Measurements from ENCODE around the gene AP3S2.
A peak's percentile ranks its signal among the peaks of the same experiment; 100 is the strongest.
"Not testable (repeated sequence)": the region's sequence is repeated elsewhere in the genome, so short reads cannot be mapped to it uniquely, and the experiment has no call there.

AP3S2 gene

DNA sequence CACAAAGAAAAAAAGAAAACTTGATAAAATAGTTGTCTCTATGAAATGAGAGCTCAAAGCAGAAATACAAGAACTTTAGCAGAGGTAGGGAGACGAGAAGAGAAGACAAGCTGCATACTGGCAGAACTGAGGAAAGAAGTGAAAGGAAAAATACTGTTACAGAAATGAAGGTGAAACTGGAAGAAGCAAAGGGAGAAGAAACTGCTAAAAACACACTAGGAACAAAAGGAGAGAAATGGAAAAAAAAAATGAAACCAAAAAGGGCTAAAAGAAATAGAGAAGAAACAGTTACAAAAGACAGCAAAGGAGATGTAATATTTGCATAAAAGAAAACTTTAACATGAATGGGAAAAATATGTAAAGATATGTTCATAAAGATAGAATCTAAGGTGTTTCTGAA, 51.8 kb downstream of the AP3S2 start:
- DNase-seq, result no peak
- in situ Hi-C loops (cut with HindIII; ENCODE audit: low pct_ligation_motif_present, low pct_unique_long_range_greater_than_20kb, low sequenced_read_pairs), result no loop called here

DNA sequence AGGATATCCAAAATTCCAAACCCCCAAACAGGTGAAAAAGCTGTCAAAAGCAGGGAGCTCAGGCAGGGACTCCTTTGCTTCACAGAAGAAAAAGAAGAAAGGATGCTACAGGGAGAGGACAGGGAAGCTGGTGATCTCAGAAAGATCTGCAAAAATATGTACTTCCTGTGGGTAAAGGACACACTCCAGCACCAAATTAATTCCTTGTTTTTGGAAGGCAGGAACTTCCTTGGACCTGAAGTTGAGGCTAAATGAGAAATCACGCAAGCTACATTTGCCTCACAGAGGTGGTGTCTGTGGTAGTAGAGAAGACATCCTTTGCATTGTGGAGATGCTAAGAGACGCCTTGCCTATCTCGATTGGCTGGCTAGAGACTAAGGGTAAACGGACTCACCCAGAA, 52.5 kb downstream of the AP3S2 start:
- no peak for DNase-seq

DNA sequence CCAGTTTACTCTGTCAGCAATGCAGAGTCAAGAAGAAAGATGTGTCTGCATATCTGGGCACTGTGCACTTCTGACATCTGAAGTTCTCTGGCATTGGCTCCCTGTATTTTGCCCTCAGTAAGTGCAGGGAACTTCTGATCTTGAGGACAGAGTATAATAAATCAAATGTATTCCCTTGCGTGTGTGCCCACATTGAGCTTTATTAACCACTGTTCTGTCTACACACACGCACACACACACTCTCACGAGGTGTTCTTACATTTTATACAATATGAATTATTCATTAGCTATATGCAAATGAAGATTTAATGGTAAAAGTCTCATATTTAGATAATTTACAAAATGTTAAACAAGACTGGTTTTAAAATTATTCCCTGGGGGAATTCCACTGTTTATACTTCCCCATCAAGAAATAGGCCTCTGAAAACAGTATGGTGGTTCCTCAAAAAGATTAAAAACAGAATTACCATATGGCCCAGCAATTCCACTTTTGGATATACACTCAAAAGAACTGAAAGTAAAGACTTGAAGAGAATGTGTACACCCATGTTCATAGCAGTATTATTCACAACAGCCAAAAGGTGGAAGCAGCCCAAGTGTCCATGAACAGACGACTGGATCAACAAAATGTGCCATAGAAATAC, 54.5 kb downstream of the AP3S2 start:
- no peak for DNase-seq
- in situ Hi-C loops (cut with HindIII; ENCODE audit: low pct_ligation_motif_present, low pct_unique_long_range_greater_than_20kb, low sequenced_read_pairs), result no loop called here

More for the DNA sequence above, 52.5 kb downstream of the AP3S2 start:
- in situ Hi-C loops (cut with HindIII; ENCODE audit: low pct_ligation_motif_present, low pct_unique_long_range_greater_than_20kb, low sequenced_read_pairs), result no loop called here

DNA sequence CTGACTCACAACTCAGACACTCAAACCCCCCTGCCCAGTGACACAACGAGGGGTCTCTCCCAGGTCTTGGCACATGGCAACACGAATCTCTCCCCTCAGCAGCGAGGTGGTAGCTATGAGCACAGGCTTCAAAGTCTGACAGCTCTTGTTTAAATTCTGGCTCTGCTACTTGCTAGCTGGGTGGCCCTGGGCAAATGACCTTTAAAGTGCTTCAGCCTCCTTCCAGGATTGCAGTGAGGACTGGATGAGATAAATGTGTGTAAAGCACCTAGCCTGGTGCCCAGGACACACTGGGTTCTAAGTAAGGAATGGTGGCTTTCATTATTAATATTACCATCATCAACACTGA, 56.0 kb downstream of the AP3S2 start:
- in situ Hi-C loops (cut with HindIII; ENCODE audit: low pct_ligation_motif_present, low pct_unique_long_range_greater_than_20kb, low sequenced_read_pairs), result no loop called here
- no peak for DNase-seq

DNA sequence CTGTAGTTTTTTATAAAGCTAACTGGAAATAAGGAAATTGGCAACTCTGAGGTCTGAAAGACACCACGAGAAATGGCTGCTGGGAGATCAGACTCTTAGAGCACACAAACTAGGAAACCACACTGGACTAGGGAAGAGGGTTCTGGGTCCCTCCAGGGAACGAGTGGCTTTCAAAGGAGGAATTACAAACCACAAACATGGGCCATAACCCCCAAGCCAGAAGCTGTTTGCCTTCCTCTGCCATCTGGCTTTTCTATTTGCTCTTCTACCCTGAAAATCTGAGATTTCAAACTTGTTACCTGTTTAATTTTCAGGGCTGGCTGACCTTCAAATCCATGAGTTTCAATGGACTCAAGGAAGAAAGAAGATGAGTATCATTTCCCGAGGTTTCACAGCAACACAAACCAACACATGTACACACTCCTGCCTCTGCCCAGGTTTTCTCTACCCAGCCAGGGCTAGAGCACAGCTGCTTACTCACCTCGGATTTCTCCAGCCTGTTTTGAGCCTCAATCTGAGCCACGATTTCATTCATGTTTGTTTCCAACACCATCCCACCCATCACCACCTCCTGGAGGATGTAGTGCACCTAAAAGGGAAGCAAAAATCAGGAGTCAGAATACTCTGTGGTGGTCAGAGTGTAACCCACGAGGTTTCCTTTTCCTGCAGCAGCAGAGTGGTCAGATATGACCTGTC, 56.5 kb downstream of the AP3S2 start:
- in situ Hi-C loops (cut with HindIII; ENCODE audit: low pct_ligation_motif_present, low pct_unique_long_range_greater_than_20kb, low sequenced_read_pairs), result no loop called here
- no peak for DNase-seq

DNA sequence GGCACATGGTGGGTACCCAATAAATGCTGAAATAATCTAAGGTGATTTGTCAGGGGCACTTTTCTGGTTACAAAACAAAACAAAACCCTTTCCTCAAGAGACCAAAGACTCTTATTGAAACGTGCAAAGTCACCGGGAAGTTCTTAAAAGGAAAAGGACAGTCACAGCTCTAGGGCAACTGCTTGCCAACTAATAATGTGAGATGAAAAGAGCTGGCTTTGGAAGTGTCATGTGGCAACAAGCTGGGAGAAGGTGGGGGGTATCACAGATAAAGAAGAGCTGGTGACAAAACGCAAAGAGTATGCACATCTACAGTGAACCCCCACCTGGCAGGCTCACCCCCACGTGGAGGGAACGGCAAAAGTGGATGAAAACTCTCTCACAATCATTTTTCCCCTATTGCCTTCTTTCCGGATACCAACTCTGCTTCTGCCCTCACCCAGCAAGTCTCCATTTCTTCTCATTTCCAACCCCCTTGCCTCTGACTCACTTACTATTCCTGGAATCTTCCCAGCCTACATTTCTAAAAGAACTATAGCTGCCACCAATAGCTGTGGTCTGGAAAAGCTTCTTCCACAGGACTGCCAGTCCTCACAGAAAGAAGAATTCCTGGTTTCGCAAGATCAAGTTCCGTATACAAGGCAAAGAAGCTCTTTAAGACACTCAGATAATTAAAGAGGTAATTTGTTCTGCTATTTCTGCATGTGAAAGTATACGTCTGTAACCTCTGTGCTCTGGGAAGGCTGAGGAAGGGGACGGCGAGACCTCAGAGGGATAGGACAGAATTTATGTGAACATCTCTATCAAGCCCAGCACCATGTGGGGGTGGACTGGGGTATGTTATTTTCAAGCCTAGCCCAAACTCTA, 57.3 kb downstream of the AP3S2 start:
- in situ Hi-C loops (cut with HindIII; ENCODE audit: low pct_ligation_motif_present, low pct_unique_long_range_greater_than_20kb, low sequenced_read_pairs), result no loop called here
- DNase-seq, result peak; percentile 63

DNA sequence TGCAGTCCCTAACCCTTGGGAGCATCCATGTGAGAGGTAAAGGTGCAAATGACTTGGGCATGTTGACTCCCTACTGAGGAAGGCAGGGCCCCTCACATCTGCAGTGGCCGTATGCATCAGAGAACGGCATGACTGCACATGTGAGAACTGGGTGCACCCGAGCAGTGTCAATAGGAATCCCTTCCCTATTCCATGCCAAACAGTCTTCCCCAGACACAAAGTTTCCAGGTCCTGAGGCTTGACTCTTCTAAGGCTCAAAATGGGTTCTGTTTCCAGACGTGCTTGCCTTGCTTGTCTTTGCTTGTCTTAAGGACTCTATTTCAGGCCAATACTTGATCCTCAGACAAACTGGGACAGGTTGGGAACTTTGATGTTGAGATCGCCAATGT, 58.6 kb downstream of the AP3S2 start:
- in situ Hi-C loops (cut with HindIII; ENCODE audit: low pct_ligation_motif_present, low pct_unique_long_range_greater_than_20kb, low sequenced_read_pairs), result no loop called here
- no peak for DNase-seq

DNA sequence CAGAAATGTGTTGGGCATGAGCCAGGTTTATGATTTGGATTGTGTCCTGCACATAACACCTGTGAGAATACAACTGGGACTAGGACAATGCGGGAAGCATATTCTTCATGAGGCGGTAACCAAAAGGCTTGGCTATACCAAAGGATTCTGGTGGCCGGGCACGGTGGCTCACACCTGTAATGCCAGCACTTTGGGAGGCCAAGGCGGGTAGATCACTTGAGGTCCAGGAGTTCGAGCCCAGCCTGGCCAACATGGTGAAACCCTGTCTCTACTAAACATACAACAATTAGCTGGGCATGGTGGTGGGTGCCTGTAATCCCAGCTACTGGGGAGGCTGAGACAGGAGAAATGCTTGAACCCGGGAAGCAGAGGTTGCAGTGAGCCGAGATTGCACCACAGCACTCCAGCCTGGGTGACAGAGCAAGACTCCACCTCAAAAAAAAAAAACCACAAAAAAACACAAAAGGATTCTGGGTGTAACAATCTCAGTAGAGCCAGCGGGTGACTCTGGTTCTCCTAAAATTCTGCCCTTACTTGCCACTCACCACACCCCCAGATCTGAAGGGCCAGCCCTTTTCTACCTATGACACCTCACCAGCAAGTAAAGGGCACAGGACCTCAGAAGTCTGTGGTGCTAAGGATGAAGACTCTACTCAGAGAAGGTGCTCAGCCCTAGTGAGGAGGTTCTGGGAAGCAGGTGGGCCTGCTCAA, 59.2 kb downstream of the AP3S2 start:
- DNase-seq; in situ Hi-C loops (cut with HindIII; ENCODE audit: low pct_ligation_motif_present, low pct_unique_long_range_greater_than_20kb, low sequenced_read_pairs): not testable (repeated sequence)

DNA sequence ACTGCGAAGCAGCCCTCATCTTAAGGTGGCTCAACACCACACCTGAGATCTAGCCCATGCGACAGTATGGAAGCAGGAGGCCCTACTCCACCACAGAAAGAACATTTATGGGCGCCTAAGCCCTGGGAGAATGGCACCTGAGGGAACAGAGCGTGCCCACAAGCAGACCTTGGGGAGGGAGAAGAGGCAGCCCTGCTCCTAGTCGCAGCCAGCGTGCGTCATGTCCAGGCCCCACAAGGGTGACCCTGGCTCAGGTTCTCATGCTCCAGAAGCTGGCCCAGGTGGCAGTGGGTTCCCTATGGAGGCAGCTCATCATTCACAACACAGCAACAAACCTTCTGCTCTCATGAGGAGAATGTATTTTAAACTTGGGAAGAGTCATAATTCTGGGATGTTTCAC, 59.8 kb downstream of the AP3S2 start:
- in situ Hi-C loops (cut with HindIII; ENCODE audit: low pct_ligation_motif_present, low pct_unique_long_range_greater_than_20kb, low sequenced_read_pairs), result no loop called here
- no peak for DNase-seq

DNA sequence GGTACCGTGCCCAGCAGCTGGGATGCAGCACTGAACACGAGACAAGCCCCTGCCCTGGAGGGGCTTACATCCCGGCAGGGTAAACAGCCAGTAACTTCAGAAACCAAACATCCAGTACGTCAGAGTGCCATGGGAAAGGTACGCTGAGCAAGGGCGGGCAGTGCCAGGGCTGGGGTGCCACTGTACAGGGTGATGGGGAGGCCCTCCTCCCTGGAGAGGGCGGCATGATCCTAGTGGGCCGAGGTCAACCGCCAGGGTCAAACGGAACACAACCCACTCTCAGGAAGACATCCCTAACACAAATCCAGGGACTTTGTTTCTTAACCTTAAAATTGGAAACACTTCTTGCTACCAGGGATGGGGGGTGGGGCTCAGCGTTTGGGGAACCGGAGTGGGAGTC, 63.2 kb downstream of the AP3S2 start:
- in situ Hi-C loops (cut with HindIII; ENCODE audit: low pct_ligation_motif_present, low pct_unique_long_range_greater_than_20kb, low sequenced_read_pairs), result no loop called here
- DNase-seq, result no peak

DNA sequence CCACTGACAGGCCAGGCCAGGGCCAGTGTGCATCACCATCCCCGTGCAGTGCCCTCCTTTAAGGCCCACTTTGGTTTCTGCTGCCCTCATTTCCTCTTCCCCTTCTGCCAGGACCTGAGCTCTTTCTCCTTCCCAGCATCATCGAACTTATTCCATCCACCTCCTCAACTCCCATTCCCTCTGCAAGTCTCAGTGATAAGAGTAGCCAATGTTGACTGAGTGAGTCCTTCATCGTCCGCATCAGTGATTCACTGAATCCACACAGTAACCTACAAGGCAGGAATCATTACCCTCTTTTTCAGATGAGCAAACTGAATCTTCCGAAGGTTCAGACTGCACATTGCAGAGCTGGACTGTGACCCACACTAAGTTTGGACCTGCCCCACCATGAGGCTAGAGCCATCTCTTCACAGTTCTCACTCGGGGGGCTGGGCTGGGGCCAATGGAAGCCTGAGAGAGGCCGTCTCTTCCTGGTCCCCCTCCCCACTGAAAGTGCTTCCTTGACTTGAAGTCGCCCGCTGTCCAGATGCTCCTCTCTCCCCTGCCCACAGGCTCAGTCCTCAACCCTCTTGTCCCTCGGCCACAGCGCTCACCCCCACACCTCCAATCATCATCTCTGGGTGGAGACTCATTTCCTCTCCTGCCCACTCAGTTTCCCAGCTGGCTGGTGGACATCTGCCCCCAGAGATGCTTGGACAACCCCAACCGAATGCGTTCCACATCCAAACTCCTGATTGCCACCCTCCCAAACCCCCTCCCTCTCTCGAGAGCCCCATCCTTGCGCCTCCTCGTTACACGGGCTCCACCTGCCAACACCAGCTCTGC, 64.0 kb downstream of the AP3S2 start:
- DNase-seq, result no peak
- in situ Hi-C loops (cut with HindIII; ENCODE audit: low pct_ligation_motif_present, low pct_unique_long_range_greater_than_20kb, low sequenced_read_pairs), result no loop called here

DNA sequence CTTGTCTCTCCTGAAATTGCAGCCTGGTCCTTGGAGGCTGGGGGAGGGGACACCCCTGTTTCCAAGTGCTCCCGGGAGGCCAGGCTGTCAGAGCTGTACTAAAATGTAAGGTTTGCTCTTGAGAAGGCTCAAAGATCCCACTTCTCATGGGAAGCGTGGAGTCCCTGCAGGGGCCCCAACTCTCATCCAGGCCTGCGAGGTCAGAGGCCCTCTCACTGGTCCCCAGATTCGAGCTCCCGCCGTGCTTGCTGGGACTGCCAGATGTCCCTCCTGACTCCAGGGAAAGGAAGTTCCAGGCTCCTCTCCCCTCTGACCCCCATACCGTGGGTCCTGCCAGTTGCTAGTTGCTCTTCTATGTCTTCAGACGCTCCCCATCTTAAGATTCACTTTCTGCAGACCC, 64.6 kb downstream of the AP3S2 start:
- in situ Hi-C loops (cut with HindIII; ENCODE audit: low pct_ligation_motif_present, low pct_unique_long_range_greater_than_20kb, low sequenced_read_pairs), result no loop called here

DNA sequence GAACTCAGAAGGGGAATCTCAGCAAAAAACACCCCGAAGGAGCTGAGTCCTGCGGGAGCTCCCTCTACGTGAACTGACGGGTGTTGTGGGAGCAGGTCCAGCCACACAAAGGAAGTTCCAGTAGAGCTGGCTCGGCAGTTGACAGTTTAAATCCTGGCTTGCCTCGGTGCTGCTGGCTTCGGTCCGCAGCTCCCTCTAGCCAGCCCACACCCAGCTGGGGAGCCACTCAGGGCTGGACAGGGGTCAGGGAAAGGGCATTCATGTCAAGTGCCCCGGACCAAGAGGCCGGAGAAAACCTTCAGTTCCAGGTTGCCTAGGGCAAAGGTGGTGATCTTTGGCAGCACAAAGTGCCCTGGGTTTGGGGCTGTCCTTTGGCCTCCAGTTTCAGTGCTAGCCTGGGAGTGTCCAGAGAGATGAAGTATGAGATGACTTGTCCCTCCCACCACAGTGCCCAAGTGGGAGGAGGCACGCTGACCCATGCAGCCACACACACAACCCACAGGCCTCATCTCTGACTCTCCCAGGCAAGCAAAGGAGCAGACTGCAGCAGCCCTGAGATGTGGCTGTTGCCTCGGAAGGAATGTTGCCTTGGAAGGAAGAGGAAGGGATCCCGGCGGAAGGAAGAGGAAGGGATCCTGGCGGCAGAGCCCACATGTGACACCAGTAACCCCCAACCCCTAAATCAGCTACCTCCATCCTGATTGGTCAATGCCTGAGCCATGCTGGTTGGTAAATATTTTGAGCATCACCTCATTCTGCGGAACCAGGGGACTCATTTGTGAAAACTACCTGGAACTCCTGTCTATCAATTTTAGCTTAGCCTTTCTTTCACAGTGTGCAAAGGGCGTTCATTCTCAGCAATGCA, 65.3 kb downstream of the AP3S2 start:
- in situ Hi-C loops (cut with HindIII; ENCODE audit: low pct_ligation_motif_present, low pct_unique_long_range_greater_than_20kb, low sequenced_read_pairs), result no loop called here
- no peak for DNase-seq

More for the DNA sequence above, 64.6 kb downstream of the AP3S2 start:
- no peak for DNase-seq

DNA sequence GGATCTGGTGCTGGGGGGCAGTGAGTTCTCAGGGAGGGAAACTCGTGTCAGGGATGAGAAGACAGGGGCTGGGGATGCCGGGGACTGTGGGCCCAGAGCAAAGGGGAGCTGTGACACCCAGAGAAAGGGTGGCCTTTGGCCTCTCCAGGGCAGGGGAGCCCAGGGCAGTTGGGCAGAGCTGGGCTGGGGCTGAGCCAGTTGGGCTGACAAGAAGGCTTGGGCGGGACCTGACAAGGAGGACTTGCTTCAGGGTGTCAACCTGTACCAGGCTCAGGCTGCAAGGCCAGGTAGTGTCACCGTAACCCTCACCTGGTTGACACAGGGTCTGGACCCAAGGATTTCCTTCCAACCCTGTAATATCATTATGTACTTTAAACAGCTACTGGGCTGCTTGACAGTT, 66.0 kb downstream of the AP3S2 start:
- no peak for DNase-seq
- in situ Hi-C loops (cut with HindIII; ENCODE audit: low pct_ligation_motif_present, low pct_unique_long_range_greater_than_20kb, low sequenced_read_pairs), result no loop called here

DNA sequence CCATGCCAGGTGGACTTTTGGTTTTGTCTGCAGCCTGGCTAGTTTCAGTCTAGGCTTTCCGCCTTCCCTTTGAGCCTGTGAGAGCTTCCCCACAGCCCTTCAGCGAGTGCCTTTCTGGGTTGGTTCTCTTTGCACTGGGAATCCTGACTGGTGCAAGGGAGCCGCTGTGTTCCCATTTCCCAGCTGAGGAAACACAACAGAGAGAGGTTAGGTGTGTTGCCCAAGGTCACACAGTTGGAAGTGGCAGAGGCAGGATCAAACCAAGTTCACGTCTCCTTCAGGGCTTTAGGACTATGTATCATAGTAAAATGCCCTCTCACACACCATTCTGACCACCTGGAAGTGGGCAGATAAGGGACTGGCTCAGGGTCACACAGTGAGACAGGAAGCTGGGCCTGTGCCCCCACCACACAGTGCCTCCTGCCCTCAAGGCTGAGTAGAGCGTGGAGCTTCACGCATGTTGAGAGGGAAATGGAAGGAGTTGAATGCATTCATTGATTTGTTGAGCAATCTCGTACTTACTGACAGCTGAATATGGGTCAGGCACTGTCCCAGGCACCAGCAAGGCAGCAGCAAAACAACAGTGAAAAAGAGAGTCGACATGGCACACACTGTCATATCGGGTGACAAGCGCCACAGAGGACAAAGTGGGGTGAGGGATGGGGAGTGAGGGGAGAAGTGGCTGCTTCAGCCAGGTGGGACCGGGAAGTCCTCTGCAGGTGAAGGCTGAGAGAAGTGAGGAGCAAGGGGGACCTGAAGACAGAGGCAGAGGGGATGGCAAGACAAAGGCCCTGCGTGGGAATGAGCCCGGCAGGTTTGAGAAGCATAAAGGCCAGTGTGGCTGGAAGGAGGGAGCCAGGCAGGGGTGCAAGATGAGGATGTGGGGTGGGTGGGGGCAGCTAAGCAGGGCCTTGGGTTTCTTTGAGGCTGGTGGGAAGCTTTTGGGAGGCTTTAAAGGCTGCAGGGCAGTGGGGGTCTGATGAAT, 66.8 kb downstream of the AP3S2 start:
- in situ Hi-C loops (cut with HindIII; ENCODE audit: low pct_ligation_motif_present, low pct_unique_long_range_greater_than_20kb, low sequenced_read_pairs), result no loop called here

DNA sequence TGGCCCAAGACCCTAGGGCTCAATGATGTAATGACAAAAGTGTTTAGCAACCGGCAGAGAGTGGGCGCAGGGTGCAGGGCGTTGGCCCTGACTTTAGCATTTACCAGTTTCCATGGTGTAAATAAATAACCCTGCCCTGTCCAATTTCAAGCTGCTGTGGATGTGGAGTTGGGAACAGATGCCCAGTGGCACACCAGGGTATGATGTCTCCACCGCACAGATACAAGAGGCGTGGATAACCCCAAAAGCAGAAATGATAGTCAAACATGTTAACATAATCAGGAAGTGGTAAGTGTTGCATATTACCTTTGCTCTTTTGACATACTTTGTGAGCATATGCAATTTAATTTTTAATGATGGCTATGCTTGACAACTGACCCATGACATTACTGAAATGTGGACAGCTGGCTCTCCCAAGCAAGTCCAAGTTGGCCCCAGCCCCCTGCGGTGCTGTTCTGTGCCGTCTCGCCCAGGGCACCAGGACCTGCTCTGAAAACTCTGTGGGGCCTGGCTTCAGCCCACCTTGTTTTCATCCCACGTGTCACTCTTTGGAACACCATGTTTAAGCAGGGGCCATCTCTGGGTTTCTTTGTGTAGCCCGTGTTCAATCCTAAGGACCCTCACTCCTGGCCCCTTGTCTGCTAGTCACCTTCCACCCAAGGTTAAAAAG, 68.4 kb downstream of the AP3S2 start:
- DNase-seq, result no peak
- in situ Hi-C loops (cut with HindIII; ENCODE audit: low pct_ligation_motif_present, low pct_unique_long_range_greater_than_20kb, low sequenced_read_pairs), result no loop called here

More for the DNA sequence above, 66.8 kb downstream of the AP3S2 start:
- no peak for DNase-seq
